Occipital lobe (tissue), 2 donors: ENCODE measurements around the gene WNT2. TPM values are rescaled to one million over a fixed set of nuclear protein-coding genes. Genes with fewer than 3 reads are reported as not detected.
"Not testable (repeated sequence)": the region's sequence is repeated elsewhere in the genome, so short reads cannot be mapped to it uniquely, and the experiment has no call there.

Experiments
- DNase-seq: peaks from one replicate; lab custom pipeline; 2025; lab: John Stamatoyannopoulos, UW
- total RNA-seq: library from RNA; depleted of rRNA; stranded (reverse); fragments of >200 nt; gene quantifications from one replicate; pipeline ENCODE4 v1.2.3, GENCODE V29; 2014

WNT2 gene
- total RNA-seq, 1 donor from 2014 or later, result 0.16 TPM

DNA sequence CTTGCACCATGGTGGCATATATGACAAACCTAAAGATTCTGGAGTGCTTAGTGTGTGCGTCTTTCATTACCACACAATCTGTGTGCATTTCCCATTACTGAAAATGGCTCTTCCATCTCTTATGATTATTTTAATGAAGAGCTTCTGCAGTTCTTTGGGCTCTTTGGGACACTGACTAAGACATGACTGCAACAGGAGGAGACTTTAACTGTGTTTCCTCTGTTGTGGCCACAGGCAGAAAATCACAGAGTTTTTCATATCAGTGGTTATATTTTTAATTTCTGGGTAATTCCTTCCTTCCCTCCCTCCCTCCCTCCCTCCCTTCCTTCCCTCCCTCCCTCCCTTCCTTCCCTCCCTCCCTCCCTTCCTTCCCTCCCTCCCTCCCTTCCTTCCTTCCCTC, 58.1 kb downstream of the WNT2 start:
- DNase-seq, result no peak

- DNase-seq, result no peak
Observed at GRCh38 chr7:117262546-117262945, 60.3 kb downstream of the WNT2 start.

GRCh38 chr7:117259615-117260014, 63.2 kb downstream of the WNT2 start:
- DNase-seq, result no peak

GRCh38 chr7:117251687-117252086, 71.2 kb downstream of the WNT2 start:
- no peak for DNase-seq

GRCh38 chr7:117250801-117251200, 72.1 kb downstream of the WNT2 start:
- DNase-seq, result no peak

- no peak for DNase-seq
Observed at GRCh38 chr7:117250245-117250644, 72.6 kb downstream of the WNT2 start.

GRCh38 chr7:117249696-117250095, 73.2 kb downstream of the WNT2 start:
- no peak for DNase-seq

GRCh38 chr7:117248829-117249228, 74.0 kb downstream of the WNT2 start:
- no peak for DNase-seq

GRCh38 chr7:117247809-117248208, 75.0 kb downstream of the WNT2 start:
- DNase-seq, result no peak

- DNase-seq, result not testable (repeated sequence)
Observed at GRCh38 chr7:117245703-117246102, 77.2 kb downstream of the WNT2 start.

GRCh38 chr7:117243390-117243789, 79.5 kb downstream of the WNT2 start:
- no peak for DNase-seq

GRCh38 chr7:117241088-117241487, 81.8 kb downstream of the WNT2 start:
- no peak for DNase-seq

GRCh38 chr7:117238937-117239336, 83.9 kb downstream of the WNT2 start:
- DNase-seq, result no peak

GRCh38 chr7:117238472-117238871, 84.4 kb downstream of the WNT2 start:
- no peak for DNase-seq

- DNase-seq, result no peak
Observed at GRCh38 chr7:117237646-117238045, 85.2 kb downstream of the WNT2 start.

GRCh38 chr7:117231047-117231359, 91.9 kb downstream of the WNT2 start:
- no peak for DNase-seq

- no peak for DNase-seq
Observed at GRCh38 chr7:117230276-117231046, 92.4 kb downstream of the WNT2 start.

GRCh38 chr7:117229350-117229749, 93.5 kb downstream of the WNT2 start:
- no peak for DNase-seq

GRCh38 chr7:117227091-117227490, 95.8 kb downstream of the WNT2 start:
- no peak for DNase-seq

- no peak for DNase-seq
Observed at GRCh38 chr7:117225536-117225935, 97.3 kb downstream of the WNT2 start.
